Ecto neural progenitor cell (in vitro differentiated cells): ENCODE data around the gene BABAM2.
A peak's percentile ranks its signal among the peaks of the same experiment; 100 is the strongest.
"Not testable (repeated sequence)": the region's sequence is repeated elsewhere in the genome, so short reads cannot be mapped to it uniquely, and the experiment has no call there.

Experiments used
- DNase-seq: peaks from one replicate; pipeline ENCODE4 v3.0.0-alpha.2; 2018; ENCODE audit warnings: low spot score

BABAM2 gene

GRCh38 chr2:28332696-28333095 is 442.2 kb downstream of the BABAM2 start:
- DNase-seq, result no peak

DNA sequence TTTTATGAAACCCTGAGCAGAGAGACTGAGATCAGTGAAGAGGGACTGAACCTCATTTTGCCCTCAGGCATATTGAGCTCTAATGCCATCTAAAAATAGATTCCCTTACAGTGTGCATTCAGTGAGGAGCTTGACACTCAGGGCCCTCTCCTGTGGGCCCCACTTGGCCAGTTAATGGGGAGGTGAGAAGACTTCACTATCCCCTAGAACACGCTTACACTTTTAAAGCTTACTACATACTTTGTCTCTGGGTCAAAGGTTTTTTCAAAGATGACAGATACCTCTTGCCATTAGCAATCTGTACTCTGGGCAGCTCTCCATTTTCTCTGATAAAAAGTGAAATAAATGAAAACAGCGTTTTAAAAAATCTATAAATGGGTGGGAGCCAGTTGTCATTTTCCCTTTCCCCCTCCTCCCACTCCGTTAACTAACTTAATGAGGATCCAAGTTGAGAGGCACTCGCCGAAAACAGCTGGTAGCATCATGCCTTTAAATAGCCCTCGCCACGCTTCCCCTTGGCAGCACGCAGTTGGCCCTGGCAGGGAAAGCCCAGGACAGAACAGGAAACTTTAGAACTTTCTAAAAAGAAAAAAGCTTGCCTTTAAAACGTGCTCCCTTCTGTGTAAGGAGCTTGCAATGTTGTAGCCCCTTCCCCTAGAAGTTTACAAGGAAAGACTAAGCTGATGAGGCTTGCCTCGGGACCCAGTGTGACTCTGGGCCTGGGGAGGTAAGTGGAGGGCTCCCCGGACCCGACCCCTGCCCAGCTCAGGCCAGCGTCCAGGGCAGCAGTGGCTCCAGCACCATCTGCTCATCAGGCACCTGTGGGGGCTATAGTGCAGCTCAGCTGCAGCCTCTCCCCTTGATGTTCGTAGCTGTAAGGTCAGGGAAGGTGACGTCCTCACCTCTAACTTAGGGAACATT is 443.3 kb downstream of the BABAM2 start:
- DNase-seq, result no peak

DNA sequence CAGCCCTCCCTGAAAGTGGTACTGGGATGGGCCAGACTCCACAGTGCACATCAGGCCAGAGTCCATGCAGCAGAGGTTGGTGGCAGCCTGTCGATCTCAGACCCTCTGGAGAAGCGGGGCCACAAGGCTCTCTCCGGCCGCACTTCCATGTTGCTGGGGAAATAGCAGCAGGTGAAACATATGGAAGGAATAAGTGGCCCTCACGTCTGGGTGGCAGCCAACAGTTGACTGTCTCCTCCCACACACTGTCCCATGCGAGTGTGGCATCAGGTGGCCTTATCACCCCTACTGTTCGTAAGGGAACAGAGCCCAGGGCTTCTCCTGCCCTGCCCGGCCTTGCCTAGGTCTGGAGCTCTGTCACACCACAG is 444.0 kb downstream of the BABAM2 start:
- DNase-seq, result no peak

- DNase-seq, result not testable (repeated sequence)
These were observed 444.7 kb downstream of the BABAM2 start for GRCh38 chr2:28335265-28335664.

DNA sequence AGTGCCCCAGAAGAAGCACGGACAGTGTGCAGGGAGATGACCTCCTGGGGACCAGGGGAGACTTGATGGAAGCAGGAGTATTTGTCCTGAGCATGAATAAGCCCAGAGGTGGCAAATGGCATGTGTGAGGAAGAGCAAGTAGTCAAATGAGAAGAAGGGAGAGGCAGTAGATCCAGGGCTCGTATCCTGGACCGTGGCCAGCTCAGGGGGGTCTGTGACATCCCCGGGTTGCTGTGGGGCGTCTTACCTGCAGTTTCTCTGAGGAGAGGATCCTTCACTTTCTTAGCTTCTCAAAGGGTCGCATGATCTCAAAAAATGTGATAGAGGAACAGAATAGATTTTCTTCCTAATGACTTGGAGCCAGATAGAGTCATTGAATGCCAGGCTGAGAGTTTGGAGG is 445.1 kb downstream of the BABAM2 start:
- DNase-seq, result no peak

DNA sequence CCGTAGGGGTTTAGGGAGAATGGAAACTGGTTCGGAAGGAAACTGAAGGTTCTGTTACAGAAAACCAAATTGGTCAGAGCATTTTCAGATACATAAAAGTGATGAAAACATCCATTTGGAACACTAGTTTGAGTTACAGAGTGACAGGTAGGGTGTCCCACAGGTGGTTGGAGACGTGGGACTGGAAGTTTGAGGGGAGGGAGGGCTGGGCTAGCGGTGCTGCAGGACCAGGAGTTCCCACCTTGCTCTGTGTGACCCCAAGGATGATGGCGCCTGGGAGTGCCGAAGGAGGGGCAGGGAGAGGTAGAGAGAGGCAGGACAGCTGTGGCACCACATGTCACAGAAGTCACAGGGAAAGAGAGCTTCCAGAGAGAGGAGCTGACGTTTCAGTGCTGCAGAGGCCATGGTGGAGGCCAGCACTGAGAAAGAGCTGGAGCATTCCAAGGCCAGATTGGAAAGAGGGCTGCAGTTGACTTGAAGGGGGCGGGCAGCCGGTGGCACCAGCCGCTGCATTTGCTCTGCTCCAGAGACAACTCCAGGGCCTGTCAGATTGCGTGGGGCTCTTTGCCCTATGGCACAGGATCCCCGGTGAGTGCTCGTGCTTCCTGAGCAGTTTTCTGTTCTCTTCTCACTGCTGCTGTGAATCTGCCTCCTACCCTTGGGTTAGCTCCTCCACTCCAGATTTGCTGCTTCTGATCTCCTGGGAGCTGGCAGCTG is 445.9 kb downstream of the BABAM2 start:
- DNase-seq, result no peak

DNA sequence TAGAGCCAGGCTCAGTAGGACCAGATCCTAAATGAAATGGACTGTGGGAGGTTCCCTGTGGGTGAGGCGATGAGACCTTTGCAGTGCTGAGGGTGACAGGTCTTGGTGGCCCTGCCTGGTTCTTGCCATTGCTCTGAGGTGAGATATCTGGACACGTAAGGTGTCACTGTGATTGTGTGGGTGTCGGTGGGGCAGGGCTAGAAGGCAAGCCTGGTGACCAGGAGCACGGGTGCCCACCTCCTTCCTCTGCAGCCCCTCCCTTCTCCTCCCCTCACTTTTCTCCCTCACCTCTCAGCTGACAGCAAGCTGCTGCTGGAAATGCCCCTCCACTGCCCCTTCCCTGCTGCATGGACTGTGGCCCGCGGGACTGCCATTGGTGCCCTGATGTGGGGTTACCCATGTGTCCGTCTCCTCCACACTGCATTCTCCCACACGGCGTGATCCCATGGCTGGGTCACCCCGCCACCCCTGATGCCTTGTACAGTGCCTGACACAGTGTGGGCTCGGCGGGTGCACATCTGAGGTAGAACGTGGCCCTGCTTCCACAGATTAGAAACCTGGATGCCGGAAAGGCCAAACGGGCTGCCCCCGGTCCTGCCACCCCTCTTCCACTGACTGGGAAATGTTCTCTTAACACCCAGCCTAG is 446.6 kb downstream of the BABAM2 start:
- no peak for DNase-seq

DNA sequence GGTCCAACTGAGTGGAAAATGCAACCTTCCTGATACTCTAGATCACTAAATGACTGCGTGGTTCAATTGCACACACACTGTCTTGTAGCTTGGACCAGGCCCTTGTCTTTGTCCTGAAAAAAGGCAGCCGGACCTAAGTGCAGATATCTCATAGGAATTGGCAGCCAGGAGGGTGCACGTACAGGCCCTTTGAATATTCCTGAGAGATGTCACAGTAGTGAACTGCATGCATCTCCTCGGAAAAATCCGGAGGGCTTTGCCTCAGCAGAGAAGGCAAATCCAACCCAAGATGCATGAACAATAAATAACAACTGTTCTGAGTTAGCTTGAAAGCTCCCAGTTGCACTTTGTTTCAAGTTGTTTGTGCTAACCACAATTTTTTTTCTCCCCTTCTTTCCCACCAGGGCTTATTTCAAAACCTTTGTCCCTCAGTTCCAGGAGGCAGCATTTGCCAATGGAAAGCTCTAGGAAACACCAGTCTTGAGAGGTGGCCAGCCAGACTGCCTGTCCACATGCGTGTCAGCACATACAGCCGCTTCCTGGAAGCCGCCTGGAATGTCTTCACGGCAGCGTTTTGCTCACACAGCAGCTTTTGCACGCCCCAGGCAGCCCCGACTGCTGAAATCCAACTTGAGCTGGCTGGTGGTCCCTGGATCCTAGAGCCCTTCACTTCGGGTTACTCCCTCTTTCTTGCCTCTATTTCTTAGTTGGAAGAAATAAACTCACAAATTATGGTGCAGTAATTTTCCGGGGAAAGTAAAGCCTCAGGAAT is 447.7 kb downstream of the BABAM2 start:
- DNase-seq, result peak; percentile 78

GRCh38 chr2:28338831-28339321 is 448.3 kb downstream of the BABAM2 start:
- DNase-seq, result peak; percentile 53

- no peak for DNase-seq
These were observed 449.1 kb downstream of the BABAM2 start for GRCh38 chr2:28339516-28340175.

DNA sequence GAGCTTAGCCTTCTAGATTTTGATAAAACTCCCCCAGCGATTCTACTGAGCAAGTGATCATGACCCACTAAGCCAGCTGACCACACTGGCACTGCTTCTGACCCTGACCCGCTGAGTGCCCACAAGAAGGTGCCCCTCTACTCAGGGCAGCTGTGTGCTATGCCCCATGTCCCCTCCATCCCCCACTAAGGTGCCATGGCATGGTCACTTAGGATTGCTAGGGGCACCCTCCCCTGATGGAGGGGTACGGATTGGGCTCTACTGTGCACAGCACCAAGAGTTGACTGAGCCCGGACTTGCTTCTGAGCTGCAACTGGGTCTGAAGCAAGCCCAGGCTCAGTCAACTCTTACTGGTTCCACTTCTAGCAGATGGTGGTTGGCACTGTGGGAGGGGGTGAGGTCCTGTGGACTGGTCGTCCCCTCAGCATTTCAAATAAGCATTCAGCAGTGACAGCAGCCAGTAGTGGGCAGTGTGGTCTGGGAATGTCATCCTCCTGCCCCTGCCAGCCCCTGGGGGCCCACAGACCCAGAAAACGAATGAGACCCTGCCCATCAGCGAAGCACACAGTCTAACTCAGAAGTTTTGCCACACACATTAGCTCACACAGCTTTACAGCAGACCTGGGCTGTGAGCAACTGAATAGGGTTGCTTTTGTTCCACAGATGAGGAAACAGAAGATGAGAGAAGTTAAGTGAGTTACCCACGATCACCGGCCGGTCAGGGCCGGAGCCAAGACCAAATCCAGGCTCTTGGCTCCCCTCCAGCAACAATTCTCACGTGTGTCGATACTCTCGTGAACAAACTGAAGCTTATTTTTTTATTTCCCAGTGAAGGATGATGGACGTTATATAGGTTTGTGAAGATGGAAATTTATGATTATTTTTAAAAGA is 450.0 kb downstream of the BABAM2 start:
- DNase-seq, result no peak

DNA sequence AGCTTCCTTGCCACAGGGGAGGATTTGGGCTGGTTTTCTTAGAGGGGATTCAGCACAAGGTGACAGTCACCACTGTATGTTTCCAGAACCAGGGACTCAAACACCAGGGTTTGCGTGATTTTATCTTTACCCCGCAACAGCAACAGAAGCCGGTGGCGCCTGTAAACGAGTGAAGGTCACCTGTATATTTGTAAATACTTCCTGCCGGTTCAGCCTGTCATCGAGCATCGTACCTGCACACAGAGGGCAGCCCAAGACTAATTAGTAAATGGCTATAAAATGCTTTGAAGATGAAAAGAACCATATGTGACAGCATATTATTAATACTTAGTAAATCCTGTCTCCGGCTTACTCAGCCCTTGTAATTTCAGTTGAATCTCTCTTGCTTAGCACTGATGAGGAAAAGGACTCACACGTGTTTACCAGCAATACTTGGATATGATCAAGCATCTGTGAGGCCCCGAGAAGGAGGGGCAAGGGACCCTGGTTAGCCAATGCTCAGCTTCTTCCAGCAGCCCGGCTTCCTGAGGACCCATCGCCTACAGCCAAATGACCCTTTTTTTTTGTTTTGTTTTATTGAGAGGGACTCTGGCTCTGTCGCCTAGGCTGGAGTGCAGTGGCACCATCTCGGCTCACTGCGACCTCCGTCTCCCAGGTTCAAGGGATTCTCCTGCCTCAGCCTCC is 450.8 kb downstream of the BABAM2 start:
- DNase-seq, result no peak

- no peak for DNase-seq
These were observed 451.8 kb downstream of the BABAM2 start for GRCh38 chr2:28342081-28342967.

DNA sequence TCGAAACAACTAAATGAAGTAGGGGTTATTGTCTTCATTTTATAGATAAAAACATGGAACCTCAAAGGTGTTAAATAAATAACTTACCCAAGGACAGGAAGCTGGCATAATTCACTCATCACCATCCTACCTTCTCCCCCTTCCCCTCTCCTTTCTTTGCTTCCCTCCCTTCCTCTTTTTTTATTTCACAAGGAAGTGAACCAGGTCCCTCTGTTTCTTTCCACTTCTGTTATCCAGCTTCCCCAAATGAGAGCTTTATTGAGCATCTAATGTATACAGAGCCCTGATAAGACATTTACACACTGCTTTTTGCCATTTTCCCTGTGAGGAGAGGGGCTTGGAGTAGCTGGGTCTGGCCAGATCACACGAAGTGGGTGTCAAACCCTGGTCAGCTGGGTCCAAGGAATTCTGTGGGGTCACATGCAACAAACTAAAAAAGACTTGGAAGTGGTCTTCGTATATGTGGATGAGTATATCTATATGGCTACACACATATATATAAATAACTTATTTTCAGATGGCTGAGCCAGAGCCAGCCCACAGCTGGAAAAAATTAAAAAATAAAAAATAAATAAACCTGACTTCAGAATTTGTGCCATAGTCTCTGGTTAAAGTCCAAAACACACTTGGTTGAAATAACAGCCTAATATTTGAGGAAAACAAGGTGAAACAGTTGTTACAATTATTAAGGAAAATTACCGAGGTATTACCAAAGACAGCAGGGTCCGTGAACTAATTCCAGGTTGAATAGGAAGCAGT is 452.8 kb downstream of the BABAM2 start:
- DNase-seq, result no peak

GRCh38 chr2:28343971-28344715 is 453.6 kb downstream of the BABAM2 start:
- DNase-seq, result no peak

- DNase-seq, result no peak
These were observed 454.3 kb downstream of the BABAM2 start for GRCh38 chr2:28344756-28345373.

DNA sequence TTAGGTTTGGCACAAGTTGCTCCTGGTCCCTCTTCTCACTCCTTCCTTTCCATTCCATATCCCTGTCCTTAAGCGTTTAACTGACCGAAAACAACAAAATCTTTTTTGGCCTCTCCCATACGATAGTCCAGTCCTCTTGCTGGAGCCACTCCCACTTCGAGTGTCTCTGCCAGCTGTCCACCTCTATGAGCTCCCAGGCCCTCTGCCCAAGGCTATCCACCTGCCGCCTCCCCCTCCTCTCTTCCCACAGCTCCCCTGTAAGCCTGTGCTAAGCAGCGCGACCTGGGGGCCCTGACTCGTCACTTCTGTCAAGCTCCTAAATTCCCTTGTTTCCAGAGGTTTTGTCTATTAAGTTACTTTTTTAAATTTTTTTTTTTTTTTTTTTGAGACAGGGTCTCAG is 455.1 kb downstream of the BABAM2 start:
- no peak for DNase-seq
